GM12892 (cell line): ENCODE measurements around the gene MAPRE3.

Source experiments
- POLR2A ChIP-seq: IDR thresholded peaks from 2 replicates; pipeline ENCODE4 v1.6.1; 2011; ENCODE audit warnings: low read depth, low read length, control low read depth
- POLR2AphosphoS5 ChIP-seq: IDR thresholded peaks from 2 replicates; pipeline ENCODE4 v1.6.1; 2011; ENCODE audit warnings: low read depth, low read length, control low read depth
- TAF1 ChIP-seq: IDR thresholded peaks from 2 replicates; pipeline ENCODE4 v1.6.1; 2011; ENCODE audit warnings: low read depth, mild to moderate bottlenecking, control low read depth, low read length, borderline replicate concordance

- TF ChIP-seq POLR2AphosphoS5 (no peak), TAF1 (no peak), POLR2A (no peak)
Observed at GRCh38 chr2:27070653-27071276, 100.3 kb downstream of the MAPRE3 start.
